Mucosa of descending colon (tissue), 3 donors: ENCODE measurements around the gene ATP8B4. TPM values are rescaled to one million over a fixed set of nuclear protein-coding genes. Genes with fewer than 3 reads are reported as not detected.
A peak's percentile ranks its signal among the peaks of the same experiment; 100 is the strongest.

Source experiments
- ATAC-seq: fragments of 200-7000 bp; cut with Tn5 transposase; one replicate; pipeline ENCODE4 v1.9.1; 2020; ENCODE audit warnings: mild to moderate bottlenecking, moderate library complexity
- DNase-seq, 3 donors: peaks; one replicate each; pipeline ENCODE4 v3.0.0-alpha.2; 2020
- H3K36me3 ChIP-seq: fragments of 200-600 bp; one replicate; pipeline ENCODE4 v1.8.0; 2021; ENCODE audit warnings: low read depth, mild to moderate bottlenecking
- H3K4me1 ChIP-seq: fragments of 200-600 bp; one replicate; pipeline ENCODE4 v1.8.0; 2021; ENCODE audit warnings: low read depth, mild to moderate bottlenecking
- H3K4me3 ChIP-seq: fragments of 200-600 bp; one replicate; pipeline ENCODE4 v1.8.0; 2021; ENCODE audit warnings: mild to moderate bottlenecking
- H3K9me3 ChIP-seq: fragments of 200-600 bp; one replicate; pipeline ENCODE4 v1.8.0; 2021; ENCODE audit warnings: mild to moderate bottlenecking
- intact Hi-C, 2 donors: fragments of 100-400 bp; cut with DNase I in 1 of 2; cut with micrococcal nuclease in 1 of 2; formaldehyde crosslinking; loops; one replicate each; pipeline versions ENCODE4 v1.11.0 to v1.11.1; 2022; cut with DNase I, micrococcal nuclease
- total RNA-seq, 3 donors: library from RNA; stranded (reverse); fragmentation: NEBNext Ultra II Directional in 2 of 3; extraction: Animal tissue kit (Norgen Biotek cat#: 25700) in 2 of 3; gene quantifications; one replicate each; pipeline versions ENCODE4 v1.2.1 to v1.2.4, GENCODE V29; 2021 to 2023
- TF ChIP-seq, protein P1 (sequence below): fragments of 200-600 bp; IDR thresholded peaks from one replicate; pipeline ENCODE4 v1.8.0; 2022; ENCODE audit warnings: antibody characterized with exemption, mild to moderate bottlenecking
- donor health status: DM: no; HTN: no; CAD: no; lungs with moderate emphysema.
- donor health status: DM: no; HTN: no; CAD: no.
- donor health status: DM: no; HTN: yes; CAD: no.

ATP8B4 gene
- total RNA-seq, 3 donors from 2014 or later: 4.7 to 8.9 (median 7.4) TPM

DNA sequence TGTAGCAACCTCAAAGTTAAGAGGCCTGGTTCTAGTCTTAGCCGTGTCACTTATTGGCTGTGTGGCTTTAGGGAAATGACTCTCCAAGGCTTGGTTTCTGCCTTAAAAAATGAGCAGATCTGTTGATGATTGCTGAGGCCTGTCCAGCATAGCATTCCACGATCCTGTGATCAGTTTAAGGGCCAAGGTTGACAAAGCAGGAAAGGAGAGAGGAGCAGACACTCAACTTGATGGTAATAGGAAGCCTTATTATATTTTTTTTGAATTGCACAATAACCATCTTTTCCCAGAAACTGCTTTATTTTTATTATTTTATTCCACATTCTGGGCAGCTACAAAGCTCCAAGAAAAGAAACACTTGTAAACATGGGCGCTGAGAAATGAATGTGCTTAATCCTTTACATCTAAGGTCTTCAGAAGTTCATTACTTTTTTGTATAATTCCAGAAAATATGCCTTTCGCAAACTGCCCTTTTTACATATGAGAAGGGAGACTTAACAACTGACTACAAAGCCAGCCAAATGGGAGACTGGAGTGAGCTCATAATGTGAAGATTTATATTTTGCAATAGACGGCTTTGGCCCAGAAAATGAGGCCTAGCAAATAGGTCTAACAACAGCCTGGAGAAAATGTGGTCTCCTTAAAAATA lies 241.0 kb downstream of the ATP8B4 start:
- no peaks in the 10 kb centered on the region for H3K36me3 ChIP-seq
- ATAC-seq (peak; percentile 32), DNase-seq (peak in 1 of 3 donors; percentile 20)
- no peak overlapping the region for H3K4me3 ChIP-seq
- intact Hi-C loops: no loop called here
- TF ChIP-seq, protein P1, sequence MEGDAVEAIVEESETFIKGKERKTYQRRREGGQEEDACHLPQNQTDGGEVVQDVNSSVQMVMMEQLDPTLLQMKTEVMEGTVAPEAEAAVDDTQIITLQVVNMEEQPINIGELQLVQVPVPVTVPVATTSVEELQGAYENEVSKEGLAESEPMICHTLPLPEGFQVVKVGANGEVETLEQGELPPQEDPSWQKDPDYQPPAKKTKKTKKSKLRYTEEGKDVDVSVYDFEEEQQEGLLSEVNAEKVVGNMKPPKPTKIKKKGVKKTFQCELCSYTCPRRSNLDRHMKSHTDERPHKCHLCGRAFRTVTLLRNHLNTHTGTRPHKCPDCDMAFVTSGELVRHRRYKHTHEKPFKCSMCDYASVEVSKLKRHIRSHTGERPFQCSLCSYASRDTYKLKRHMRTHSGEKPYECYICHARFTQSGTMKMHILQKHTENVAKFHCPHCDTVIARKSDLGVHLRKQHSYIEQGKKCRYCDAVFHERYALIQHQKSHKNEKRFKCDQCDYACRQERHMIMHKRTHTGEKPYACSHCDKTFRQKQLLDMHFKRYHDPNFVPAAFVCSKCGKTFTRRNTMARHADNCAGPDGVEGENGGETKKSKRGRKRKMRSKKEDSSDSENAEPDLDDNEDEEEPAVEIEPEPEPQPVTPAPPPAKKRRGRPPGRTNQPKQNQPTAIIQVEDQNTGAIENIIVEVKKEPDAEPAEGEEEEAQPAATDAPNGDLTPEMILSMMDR: no peak
- H3K4me1 ChIP-seq: peaks cover 4% of the 10 kb centered on the region
- no peaks in the 10 kb centered on the region for H3K9me3 ChIP-seq

DNA sequence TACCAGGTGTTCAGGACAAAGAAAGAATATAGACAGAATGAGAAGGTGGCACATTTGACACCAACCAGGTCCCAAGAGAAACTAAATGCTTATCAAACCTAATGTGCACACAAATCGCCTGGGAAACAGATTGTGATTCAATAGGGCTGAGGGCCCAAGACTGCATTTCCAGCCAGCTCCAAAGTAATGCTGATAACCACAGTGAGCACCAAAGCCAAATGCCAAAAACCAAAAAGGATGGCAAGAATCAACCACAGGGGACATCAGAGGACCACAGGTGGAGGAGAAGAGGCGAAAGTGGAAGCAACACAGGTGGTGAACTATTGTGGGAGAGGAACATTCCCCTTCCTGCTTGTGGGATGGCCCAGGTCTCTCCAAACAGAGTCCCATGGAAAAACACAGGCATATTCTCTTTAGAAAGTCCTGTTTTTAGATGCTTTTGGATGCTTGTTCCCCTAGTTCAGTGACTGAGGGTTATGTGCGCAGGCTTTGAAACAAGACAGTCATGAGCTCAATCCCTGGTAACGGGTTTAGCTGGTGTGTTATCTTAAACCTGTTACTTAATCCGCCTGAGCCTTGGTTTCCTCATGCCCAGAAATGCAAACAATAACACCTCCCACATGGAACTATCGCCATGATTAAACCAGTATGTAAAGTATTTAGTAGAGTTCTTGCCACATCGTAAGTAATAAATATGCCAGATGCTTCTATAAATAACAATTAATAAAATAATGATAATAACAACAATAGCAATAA lies 241.7 kb downstream of the ATP8B4 start:
- intact Hi-C loops: no loop called here
- ATAC-seq: no peak
- Histone ChIP-seq H3K9me3 (no peaks in the 10 kb centered on the region), H3K36me3 (no peaks in the 10 kb centered on the region), H3K4me3 (no peak overlapping the region), H3K4me1 (peaks cover 4% of the 10 kb centered on the region)
- no peak for DNase-seq
- TF ChIP-seq, protein P1: no peak

DNA sequence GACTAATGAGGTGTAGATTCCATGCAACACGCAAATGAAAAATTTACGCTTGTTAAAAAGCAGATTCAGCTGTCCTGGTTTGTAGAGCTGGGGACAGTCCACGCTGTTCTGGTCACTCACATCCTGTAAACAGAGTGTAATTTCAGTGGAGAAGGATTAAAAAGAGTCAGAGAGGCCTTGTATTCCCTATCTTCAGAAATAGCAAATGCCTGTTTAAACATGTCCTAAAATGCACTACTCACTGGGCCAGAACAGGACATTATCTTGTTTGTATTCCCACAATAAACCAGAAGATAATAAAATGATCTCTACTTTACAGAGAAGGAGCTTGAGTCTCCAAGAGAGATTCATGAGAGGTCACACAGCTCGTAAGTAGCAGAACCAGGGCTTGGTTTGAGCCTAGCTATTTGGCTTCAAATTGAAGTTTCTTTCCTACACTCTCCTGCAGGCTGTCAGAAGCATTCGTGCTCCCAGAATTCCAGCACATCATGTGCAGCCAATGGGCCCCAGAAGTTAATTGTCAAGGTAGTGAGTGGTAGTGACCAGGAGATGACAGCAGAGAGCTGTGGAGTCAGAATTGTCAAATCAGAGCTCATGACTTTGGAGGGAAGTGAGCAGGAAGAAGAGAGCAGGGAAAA lies 242.5 kb downstream of the ATP8B4 start:
- intact Hi-C loops: no loop called here
- ATAC-seq: peak; percentile 75
- H3K4me1 ChIP-seq: peaks cover 4% of the 10 kb centered on the region
- H3K36me3 ChIP-seq: no peaks in the 10 kb centered on the region
- TF ChIP-seq, protein P1: no peak
- DNase-seq: peak in 1 of 3 donors; percentile 42
- H3K9me3 ChIP-seq: no peaks in the 10 kb centered on the region
- H3K4me3 ChIP-seq: no peak overlapping the region

DNA sequence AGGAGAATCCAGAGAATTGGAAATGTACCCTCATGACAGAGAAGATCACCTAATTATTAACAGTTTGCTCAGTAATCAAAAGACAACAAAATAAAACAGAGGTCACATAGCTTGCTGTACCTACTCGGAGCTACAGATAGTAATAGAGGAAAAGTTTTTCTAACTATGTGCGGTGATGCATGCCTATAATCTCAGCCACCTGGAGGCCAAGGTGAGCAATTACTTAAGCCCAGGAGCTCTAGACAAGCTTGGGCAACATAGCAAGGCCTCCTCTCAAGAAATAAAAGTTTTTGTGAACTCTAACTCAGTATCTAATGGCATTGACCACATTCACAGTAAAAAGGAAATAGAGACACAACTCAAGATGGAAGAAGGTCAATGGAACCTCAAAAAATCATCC lies 243.6 kb downstream of the ATP8B4 start:
- ATAC-seq: no peak

DNA sequence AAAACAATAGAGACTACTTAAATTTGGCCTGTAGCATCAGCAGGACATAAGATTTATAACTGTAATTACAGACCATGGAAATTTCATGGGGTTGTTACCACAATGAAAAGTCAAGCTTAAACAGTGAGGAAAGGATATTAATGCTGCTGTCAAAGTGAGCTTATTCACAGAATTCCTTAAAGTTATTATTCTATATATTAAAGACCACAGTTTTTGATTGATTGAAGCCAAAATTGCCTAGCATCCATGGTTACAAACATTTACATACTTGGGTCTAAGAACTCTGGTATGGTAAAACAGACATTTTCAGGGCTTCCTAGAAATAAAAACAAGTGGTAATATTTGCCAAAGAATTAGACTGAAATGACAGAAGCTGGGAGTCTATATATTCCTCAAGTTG lies 248.6 kb downstream of the ATP8B4 start:
- no peak for DNase-seq
- ATAC-seq: no peak
- Histone ChIP-seq H3K4me1 (no peaks in the 10 kb centered on the region), H3K36me3 (no peaks in the 10 kb centered on the region), H3K4me3 (no peak overlapping the region), H3K9me3 (no peaks in the 10 kb centered on the region)
- TF ChIP-seq, protein P1: no peak
- intact Hi-C loops: no loop called here

More for the DNA sequence above, 243.6 kb downstream of the ATP8B4 start:
- intact Hi-C loops: no loop called here
- Histone ChIP-seq H3K36me3 (no peaks in the 10 kb centered on the region), H3K4me3 (no peak overlapping the region), H3K4me1 (peaks cover 4% of the 10 kb centered on the region), H3K9me3 (no peaks in the 10 kb centered on the region)
- TF ChIP-seq, protein P1: no peak
- DNase-seq: no peak
